GM23338 (cell line): ENCODE measurements around the gene KRT7. TPM values are rescaled to one million over a fixed set of nuclear protein-coding genes. Genes with fewer than 3 reads are reported as not detected.

Experiments used
- ATAC-seq: fragments of 200-7000 bp; cut with Tn5 transposase; 3 replicates; pipeline ENCODE4 v1.9.1; 2020
- DNase-seq: peaks from one replicate; pipeline ENCODE4 v3.0.0-alpha.2; 2015; ENCODE audit warnings: low spot score
- H2AFZ ChIP-seq: fragments of 200-600 bp; sonication (generic); 2 replicates; pipeline ENCODE4 v1.8.0; 2016; ENCODE audit warnings: antibody characterized with exemption, mild to moderate bottlenecking, moderate library complexity
- H3F3A ChIP-seq: fragments of 200-600 bp; sonication (generic); replicated peaks from 2 replicates; pipeline ENCODE4 v1.8.0; 2017; ENCODE audit warnings: antibody characterized with exemption, mixed run types, low read depth
- H3K27ac ChIP-seq: fragments of 200-600 bp; sonication (generic); 2 replicates; pipeline ENCODE4 v1.6.1; 2016; ENCODE audit warnings: low read depth
- H3K27me3 ChIP-seq: fragments of 200-600 bp; sonication (generic); 2 replicates; pipeline ENCODE4 v1.8.0; 2016; ENCODE audit warnings: mild to moderate bottlenecking, mixed run types, moderate library complexity; ENCODE audit not compliant: insufficient read depth
- H3K36me3 ChIP-seq: fragments of 200-600 bp; sonication (generic); 2 replicates; pipeline ENCODE4 v1.8.0; 2016; ENCODE audit warnings: mild to moderate bottlenecking; ENCODE audit not compliant: insufficient read depth
- H3K4me1 ChIP-seq: fragments of 200-600 bp; sonication (generic); 2 replicates; pipeline ENCODE4 v1.8.0; 2016; ENCODE audit warnings: mild to moderate bottlenecking, moderate library complexity; ENCODE audit not compliant: insufficient read depth
- H3K4me2 ChIP-seq: fragments of 200-600 bp; sonication (generic); 2 replicates; pipeline ENCODE4 v1.7.1; 2017; ENCODE audit warnings: mixed run types
- H3K4me3 ChIP-seq: fragments of 200-600 bp; sonication (generic); 2 replicates; pipeline ENCODE4 v1.6.1; 2016; ENCODE audit warnings: mixed run types
- H3K79me2 ChIP-seq: fragments of 200-600 bp; sonication (generic); replicated peaks from 2 replicates; pipeline ENCODE4 v1.8.0; 2017; ENCODE audit warnings: mild to moderate bottlenecking; ENCODE audit not compliant: insufficient read depth
- H3K9me2 ChIP-seq: fragments of 200-600 bp; sonication (generic); 2 replicates; pipeline ENCODE4 v1.8.0; 2017; ENCODE audit not compliant: insufficient read depth
- H4K20me1 ChIP-seq: fragments of 200-600 bp; sonication (generic); replicated peaks from 2 replicates; pipeline ENCODE4 v1.8.0; 2017; ENCODE audit warnings: mild to moderate bottlenecking; ENCODE audit not compliant: insufficient read depth
- H3K27ac Mint-ChIP-seq: 2 replicates; pipeline ENCODE4 v1.8.0; 2020; ENCODE audit warnings: inconsistent platforms, mild to moderate bottlenecking, moderate library complexity, mixed read lengths
- H3K27me3 Mint-ChIP-seq: 3 replicates; pipeline ENCODE4 v1.8.0; 2022; ENCODE audit warnings: low read depth, mild to moderate bottlenecking, moderate library complexity, mixed read lengths, inconsistent platforms; ENCODE audit not compliant: insufficient read depth, poor library complexity
- H3K36me3 Mint-ChIP-seq: 3 replicates; pipeline ENCODE4 v1.8.0; 2021; ENCODE audit warnings: low read depth, mild to moderate bottlenecking, inconsistent platforms, moderate library complexity, mixed read lengths
- H3K4me1 Mint-ChIP-seq: 3 replicates; pipeline ENCODE4 v1.8.0; 2020; ENCODE audit warnings: mild to moderate bottlenecking, inconsistent platforms, mixed read lengths
- H3K4me3 Mint-ChIP-seq: 3 replicates; pipeline ENCODE4 v1.8.0; 2021; ENCODE audit warnings: moderate library complexity, mild to moderate bottlenecking, inconsistent platforms, mixed read lengths
- H3K9me3 Mint-ChIP-seq: 3 replicates; pipeline ENCODE4 v1.8.0; 2020; ENCODE audit warnings: moderate library complexity, mild to moderate bottlenecking, inconsistent platforms, mixed read lengths
- JUNB ChIP-seq: IDR thresholded peaks from one replicate; pipeline ENCODE4 v1.6.1; 2016; ENCODE audit warnings: antibody characterized with exemption; ENCODE audit not compliant: unreplicated experiment
- polyA plus RNA-seq: library from polyadenylated mRNA; unstranded; fragments of >200 nt; fragmentation: Nextera tagmentation; extraction: Ambion mirVana; gene quantifications from 2 replicates; pipeline ENCODE4 v1.2.1, GENCODE V29; 2016
- total RNA-seq: library from RNA; depleted of rRNA; stranded (reverse); fragments of >200 nt; shearing (Covaris generic); gene quantifications from 2 replicates; pipeline ENCODE4 v1.2.3, GENCODE V29; 2014
- TF ChIP-seq, protein P1 (sequence below): IDR thresholded peaks from one replicate; pipeline ENCODE4 v1.6.1; 2018; ENCODE audit warnings: antibody characterized with exemption; ENCODE audit not compliant: unreplicated experiment
- TF ChIP-seq, protein P2 (sequence below): fragments of 250-450 bp; sonication (Bioruptor Pico); IDR thresholded peaks from 2 replicates; pipeline ENCODE4 v1.5.0; 2020; ENCODE audit warnings: mild to moderate bottlenecking, moderate library complexity

KRT7 gene
- total and polyA plus RNA-seq, 2 experiments from 2014 or later = 6.5 to 9.4 TPM

DNA sequence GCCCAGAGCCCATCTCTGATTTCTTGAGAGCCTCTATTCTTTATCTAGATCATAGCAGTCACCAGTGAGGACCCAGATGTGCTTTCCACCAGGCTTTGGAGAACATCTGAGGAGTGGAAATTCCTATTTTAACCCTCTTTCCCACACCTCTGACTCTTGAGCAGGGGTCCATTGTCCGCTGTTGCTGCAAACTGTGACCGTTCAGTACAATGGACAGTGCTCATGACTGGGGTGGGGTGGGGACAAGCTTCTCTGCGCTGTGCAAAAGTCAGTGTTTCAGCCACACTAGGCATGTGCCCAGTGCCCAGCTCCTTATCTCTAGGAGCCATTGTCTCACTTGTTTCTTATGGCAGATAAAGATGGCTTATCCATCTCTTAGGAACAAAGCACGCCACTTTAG is 16.9 kb upstream of the KRT7 start:
- H2AFZ ChIP-seq = no peak overlapping the region
- TF ChIP-seq, protein P1, sequence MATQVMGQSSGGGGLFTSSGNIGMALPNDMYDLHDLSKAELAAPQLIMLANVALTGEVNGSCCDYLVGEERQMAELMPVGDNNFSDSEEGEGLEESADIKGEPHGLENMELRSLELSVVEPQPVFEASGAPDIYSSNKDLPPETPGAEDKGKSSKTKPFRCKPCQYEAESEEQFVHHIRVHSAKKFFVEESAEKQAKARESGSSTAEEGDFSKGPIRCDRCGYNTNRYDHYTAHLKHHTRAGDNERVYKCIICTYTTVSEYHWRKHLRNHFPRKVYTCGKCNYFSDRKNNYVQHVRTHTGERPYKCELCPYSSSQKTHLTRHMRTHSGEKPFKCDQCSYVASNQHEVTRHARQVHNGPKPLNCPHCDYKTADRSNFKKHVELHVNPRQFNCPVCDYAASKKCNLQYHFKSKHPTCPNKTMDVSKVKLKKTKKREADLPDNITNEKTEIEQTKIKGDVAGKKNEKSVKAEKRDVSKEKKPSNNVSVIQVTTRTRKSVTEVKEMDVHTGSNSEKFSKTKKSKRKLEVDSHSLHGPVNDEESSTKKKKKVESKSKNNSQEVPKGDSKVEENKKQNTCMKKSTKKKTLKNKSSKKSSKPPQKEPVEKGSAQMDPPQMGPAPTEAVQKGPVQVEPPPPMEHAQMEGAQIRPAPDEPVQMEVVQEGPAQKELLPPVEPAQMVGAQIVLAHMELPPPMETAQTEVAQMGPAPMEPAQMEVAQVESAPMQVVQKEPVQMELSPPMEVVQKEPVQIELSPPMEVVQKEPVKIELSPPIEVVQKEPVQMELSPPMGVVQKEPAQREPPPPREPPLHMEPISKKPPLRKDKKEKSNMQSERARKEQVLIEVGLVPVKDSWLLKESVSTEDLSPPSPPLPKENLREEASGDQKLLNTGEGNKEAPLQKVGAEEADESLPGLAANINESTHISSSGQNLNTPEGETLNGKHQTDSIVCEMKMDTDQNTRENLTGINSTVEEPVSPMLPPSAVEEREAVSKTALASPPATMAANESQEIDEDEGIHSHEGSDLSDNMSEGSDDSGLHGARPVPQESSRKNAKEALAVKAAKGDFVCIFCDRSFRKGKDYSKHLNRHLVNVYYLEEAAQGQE = peak; percentile 74
- TF ChIP-seq JUNB = no peak
- TF ChIP-seq, protein P2, sequence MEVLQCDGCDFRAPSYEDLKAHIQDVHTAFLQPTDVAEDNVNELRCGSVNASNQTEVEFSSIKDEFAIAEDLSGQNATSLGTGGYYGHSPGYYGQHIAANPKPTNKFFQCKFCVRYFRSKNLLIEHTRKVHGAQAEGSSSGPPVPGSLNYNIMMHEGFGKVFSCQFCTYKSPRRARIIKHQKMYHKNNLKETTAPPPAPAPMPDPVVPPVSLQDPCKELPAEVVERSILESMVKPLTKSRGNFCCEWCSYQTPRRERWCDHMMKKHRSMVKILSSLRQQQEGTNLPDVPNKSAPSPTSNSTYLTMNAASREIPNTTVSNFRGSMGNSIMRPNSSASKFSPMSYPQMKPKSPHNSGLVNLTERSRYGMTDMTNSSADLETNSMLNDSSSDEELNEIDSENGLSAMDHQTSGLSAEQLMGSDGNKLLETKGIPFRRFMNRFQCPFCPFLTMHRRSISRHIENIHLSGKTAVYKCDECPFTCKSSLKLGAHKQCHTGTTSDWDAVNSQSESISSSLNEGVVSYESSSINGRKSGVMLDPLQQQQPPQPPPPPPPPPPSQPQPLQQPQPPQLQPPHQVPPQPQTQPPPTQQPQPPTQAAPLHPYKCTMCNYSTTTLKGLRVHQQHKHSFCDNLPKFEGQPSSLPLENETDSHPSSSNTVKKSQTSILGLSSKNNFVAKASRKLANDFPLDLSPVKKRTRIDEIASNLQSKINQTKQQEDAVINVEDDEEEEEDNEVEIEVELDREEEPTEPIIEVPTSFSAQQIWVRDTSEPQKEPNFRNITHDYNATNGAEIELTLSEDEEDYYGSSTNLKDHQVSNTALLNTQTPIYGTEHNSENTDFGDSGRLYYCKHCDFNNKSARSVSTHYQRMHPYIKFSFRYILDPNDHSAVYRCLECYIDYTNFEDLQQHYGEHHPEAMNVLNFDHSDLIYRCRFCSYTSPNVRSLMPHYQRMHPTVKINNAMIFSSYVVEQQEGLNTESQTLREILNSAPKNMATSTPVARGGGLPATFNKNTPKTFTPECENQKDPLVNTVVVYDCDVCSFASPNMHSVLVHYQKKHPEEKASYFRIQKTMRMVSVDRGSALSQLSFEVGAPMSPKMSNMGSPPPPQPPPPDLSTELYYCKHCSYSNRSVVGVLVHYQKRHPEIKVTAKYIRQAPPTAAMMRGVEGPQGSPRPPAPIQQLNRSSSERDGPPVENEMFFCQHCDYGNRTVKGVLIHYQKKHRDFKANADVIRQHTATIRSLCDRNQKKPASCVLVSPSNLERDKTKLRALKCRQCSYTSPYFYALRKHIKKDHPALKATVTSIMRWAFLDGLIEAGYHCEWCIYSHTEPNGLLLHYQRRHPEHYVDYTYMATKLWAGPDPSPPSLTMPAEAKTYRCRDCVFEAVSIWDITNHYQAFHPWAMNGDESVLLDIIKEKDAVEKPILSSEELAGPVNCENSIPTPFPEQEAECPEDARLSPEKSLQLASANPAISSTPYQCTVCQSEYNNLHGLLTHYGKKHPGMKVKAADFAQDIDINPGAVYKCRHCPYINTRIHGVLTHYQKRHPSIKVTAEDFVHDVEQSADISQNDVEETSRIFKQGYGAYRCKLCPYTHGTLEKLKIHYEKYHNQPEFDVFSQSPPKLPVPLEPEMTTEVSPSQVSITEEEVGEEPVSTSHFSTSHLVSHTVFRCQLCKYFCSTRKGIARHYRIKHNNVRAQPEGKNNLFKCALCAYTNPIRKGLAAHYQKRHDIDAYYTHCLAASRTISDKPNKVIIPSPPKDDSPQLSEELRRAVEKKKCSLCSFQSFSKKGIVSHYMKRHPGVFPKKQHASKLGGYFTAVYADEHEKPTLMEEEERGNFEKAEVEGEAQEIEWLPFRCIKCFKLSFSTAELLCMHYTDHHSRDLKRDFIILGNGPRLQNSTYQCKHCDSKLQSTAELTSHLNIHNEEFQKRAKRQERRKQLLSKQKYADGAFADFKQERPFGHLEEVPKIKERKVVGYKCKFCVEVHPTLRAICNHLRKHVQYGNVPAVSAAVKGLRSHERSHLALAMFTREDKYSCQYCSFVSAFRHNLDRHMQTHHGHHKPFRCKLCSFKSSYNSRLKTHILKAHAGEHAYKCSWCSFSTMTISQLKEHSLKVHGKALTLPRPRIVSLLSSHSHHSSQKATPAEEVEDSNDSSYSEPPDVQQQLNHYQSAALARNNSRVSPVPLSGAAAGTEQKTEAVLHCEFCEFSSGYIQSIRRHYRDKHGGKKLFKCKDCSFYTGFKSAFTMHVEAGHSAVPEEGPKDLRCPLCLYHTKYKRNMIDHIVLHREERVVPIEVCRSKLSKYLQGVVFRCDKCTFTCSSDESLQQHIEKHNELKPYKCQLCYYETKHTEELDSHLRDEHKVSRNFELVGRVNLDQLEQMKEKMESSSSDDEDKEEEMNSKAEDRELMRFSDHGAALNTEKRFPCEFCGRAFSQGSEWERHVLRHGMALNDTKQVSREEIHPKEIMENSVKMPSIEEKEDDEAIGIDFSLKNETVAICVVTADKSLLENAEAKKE (CRISPR knock-in tag) = no peak
- H3K9me3 Mint-ChIP-seq = no peaks in the 10 kb centered on the region
- no peak overlapping the region for H3K27ac ChIP-seq
- H3K27me3 ChIP-seq = no peaks in the 10 kb centered on the region
- no peak overlapping the region for H3K4me3 ChIP-seq
- no peak overlapping the region for H3K4me2 ChIP-seq
- H3K36me3 Mint-ChIP-seq = no peaks in the 10 kb centered on the region
- no peak for DNase-seq
- no peaks in the 10 kb centered on the region for H3F3A ChIP-seq
- no peak overlapping the region for H3K4me3 Mint-ChIP-seq
- H3K4me1 Mint-ChIP-seq = peaks cover 7% of the 10 kb centered on the region; the same call in 2 of the 3 replicates
- H3K27me3 Mint-ChIP-seq = peaks cover 17% of the 10 kb centered on the region
- H3K4me1 ChIP-seq = no peaks in the 10 kb centered on the region
- no peak for ATAC-seq
- no peaks in the 10 kb centered on the region for H3K79me2 ChIP-seq
- H3K36me3 ChIP-seq = no peaks in the 10 kb centered on the region
- H3K27ac Mint-ChIP-seq = no peak overlapping the region
- H4K20me1 ChIP-seq = no peaks in the 10 kb centered on the region
- no peaks in the 10 kb centered on the region for H3K9me2 ChIP-seq
